Panc1 (cell line): Measurements from ENCODE around the gene LDAF1. TPM values are rescaled to one million over a fixed set of nuclear protein-coding genes. Genes with fewer than 3 reads are reported as not detected.

Experiments used
- ATAC-seq: fragments of 200-7000 bp; cut with Tn5 transposase; 2 replicates; pipeline ENCODE4 v1.9.1; 2020; ENCODE audit warnings: mild to moderate bottlenecking, moderate library complexity
- BruUV-seq: library from RNA; stranded (reverse); fragments of 400-500 nt; replicated peaks from 2 replicates; lab custom pipeline; 2021; lab: Mats Ljungman, UMichigan
- CTCF ChIA-PET: fragments of 300-600 bp; sonication (Branson Sonifier 250); formaldehyde crosslinking; loops from one replicate; lab custom pipeline; 2022; ENCODE audit warnings: antibody characterized with exemption; lab: Charles Lee
- POLR2A ChIA-PET: fragments of 300-600 bp; sonication (Branson Sonifier 250); formaldehyde crosslinking; loops from one replicate; lab custom pipeline; 2022; ENCODE audit warnings: antibody characterized with exemption; lab: Charles Lee
- DNase-seq: peaks from one replicate; pipeline ENCODE4 v3.0.0-alpha.2; 2010; ENCODE audit warnings: low read depth, low spot score
- H3K27ac ChIP-seq: 2 replicates; pipeline ENCODE4 v1.5.1; 2011; ENCODE audit warnings: mild to moderate bottlenecking, low read length, inconsistent platforms
- H3K27me3 ChIP-seq: fragments of 200-500 bp; sonication (Bioruptor generic); 2 replicates; pipeline ENCODE4 v1.6.0; 2014; ENCODE audit warnings: low read length, inconsistent platforms; ENCODE audit not compliant: control insufficient read depth, insufficient read depth
- H3K36me3 ChIP-seq: fragments of 200-500 bp; sonication (Bioruptor generic); 2 replicates; pipeline ENCODE4 v1.5.1; 2014; ENCODE audit warnings: inconsistent platforms, mild to moderate bottlenecking, low read length, moderate library complexity; ENCODE audit not compliant: control insufficient read depth, insufficient read depth
- H3K4me1 ChIP-seq: 2 replicates; pipeline ENCODE4 v1.5.1; 2011; ENCODE audit warnings: inconsistent platforms, mild to moderate bottlenecking, low read length, moderate library complexity; ENCODE audit not compliant: control insufficient read depth, insufficient read depth
- H3K4me3 ChIP-seq, 2 experiments: 2 replicates each; pipeline ENCODE4 v1.5.1; 2011 to 2012; ENCODE audit warnings: low read depth in 2 of 2, low read length in 2 of 2, mild to moderate bottlenecking in 2 of 2, inconsistent platforms in 1 of 2, moderate library complexity in 1 of 2
- H3K9me3 ChIP-seq: fragments of 200-500 bp; sonication (Bioruptor generic); 2 replicates; pipeline ENCODE4 v1.5.1; 2014; ENCODE audit warnings: low read depth, mild to moderate bottlenecking, inconsistent platforms, low read length, moderate library complexity; ENCODE audit not compliant: control insufficient read depth, insufficient read depth
- POLR2AphosphoS5 ChIP-seq: IDR thresholded peaks from 2 replicates; pipeline ENCODE4 v1.6.1; 2012; ENCODE audit warnings: mild to moderate bottlenecking, low read depth, low read length, moderate library complexity
- REST ChIP-seq, 2 experiments: IDR thresholded peaks; 2 replicates each; pipeline ENCODE4 v1.6.1; 2011 to 2012; ENCODE audit warnings: low read depth in 2 of 2, control low read depth in 1 of 2, low read length in 1 of 2, mild to moderate bottlenecking in 1 of 2, moderate library complexity in 1 of 2; ENCODE audit not compliant: insufficient read depth in 1 of 2
- SIN3A ChIP-seq: IDR thresholded peaks from 2 replicates; pipeline ENCODE4 v1.6.1; 2012; ENCODE audit warnings: low read depth, mild to moderate bottlenecking, low read length, moderate library complexity, borderline replicate concordance; ENCODE audit not compliant: insufficient read depth
- TCF7L2 ChIP-seq: IDR thresholded peaks from 2 replicates; pipeline ENCODE4 v1.6.1; 2011; ENCODE audit warnings: mild to moderate bottlenecking, low read depth, low read length, inconsistent platforms
- in situ Hi-C: cut with HindIII; loops from 2 replicates; pipeline ENCODE4 v1.10.0; 2016; ENCODE audit warnings: low sequenced_read_pairs, low pct_unique_long_range_greater_than_20kb
- intact Hi-C: fragments of 100-400 bp; cut with micrococcal nuclease; formaldehyde crosslinking; loops from one replicate; pipeline ENCODE4 v1.10.0; 2022; ENCODE audit not compliant: unreplicated experiment
- total RNA-seq: library from RNA; stranded (reverse); gene quantifications from one replicate; pipeline ENCODE4 v1.2.1, GENCODE V29; 2021; ENCODE audit not compliant: unreplicated experiment
- TF ChIP-seq, protein P1 (sequence below): fragments of 450-650 bp; IDR thresholded peaks from 2 replicates; pipeline ENCODE4 v1.5.1; 2017; ENCODE audit warnings: mild to moderate bottlenecking

LDAF1 gene
- total RNA-seq, 1 experiment from 2014 or later = 15.2 TPM

GRCh38 chr16:21163576-21163975 lies 5.1 kb downstream of the LDAF1 start:
- H3K4me1 ChIP-seq = peaks cover 3% of the 10 kb centered on the region; the same call in 1 of the 2 replicates
- H3K36me3 ChIP-seq = no peaks in the 10 kb centered on the region; the same call in 1 of the 2 replicates

GRCh38 chr16:21164521-21165168 lies 6.2 kb downstream of the LDAF1 start:
- no peak for DNase-seq
- no TSS peak for BruUV-seq
- no peaks in the 10 kb centered on the region for H3K9me3 ChIP-seq
- intact Hi-C loops (no loop called here), in situ Hi-C loops (no loop called here)
- no peak overlapping the region for H3K4me3 ChIP-seq
- H3K27me3 ChIP-seq = no peaks in the 10 kb centered on the region
- CTCF ChIA-PET = no interaction called here
- ATAC-seq = no peak
- H3K36me3 ChIP-seq = no peaks in the 10 kb centered on the region; the same call in 1 of the 2 replicates
- no peak overlapping the region for H3K27ac ChIP-seq
- H3K4me1 ChIP-seq = no peaks in the 10 kb centered on the region
- POLR2A ChIA-PET = no interaction called here
- TF ChIP-seq REST (IDR thresholded peaks at IDR 0.05; ENCODE audit: insufficient read depth in 1 of 2, low read depth in 2 of 2, low read length in 1 of 2) (no peak), SIN3A (no peak), POLR2AphosphoS5 (no peak), TCF7L2 (no peak)
- TF ChIP-seq, protein P1, sequence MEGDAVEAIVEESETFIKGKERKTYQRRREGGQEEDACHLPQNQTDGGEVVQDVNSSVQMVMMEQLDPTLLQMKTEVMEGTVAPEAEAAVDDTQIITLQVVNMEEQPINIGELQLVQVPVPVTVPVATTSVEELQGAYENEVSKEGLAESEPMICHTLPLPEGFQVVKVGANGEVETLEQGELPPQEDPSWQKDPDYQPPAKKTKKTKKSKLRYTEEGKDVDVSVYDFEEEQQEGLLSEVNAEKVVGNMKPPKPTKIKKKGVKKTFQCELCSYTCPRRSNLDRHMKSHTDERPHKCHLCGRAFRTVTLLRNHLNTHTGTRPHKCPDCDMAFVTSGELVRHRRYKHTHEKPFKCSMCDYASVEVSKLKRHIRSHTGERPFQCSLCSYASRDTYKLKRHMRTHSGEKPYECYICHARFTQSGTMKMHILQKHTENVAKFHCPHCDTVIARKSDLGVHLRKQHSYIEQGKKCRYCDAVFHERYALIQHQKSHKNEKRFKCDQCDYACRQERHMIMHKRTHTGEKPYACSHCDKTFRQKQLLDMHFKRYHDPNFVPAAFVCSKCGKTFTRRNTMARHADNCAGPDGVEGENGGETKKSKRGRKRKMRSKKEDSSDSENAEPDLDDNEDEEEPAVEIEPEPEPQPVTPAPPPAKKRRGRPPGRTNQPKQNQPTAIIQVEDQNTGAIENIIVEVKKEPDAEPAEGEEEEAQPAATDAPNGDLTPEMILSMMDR = no peak

More at GRCh38 chr16:21163576-21163975, 5.1 kb downstream of the LDAF1 start:
- in situ Hi-C loops = no loop called here
- intact Hi-C loops = no loop called here
- Histone ChIP-seq H3K27ac (no peak overlapping the region), H3K9me3 (no peaks in the 10 kb centered on the region), H3K4me3 (no peak overlapping the region), H3K27me3 (no peaks in the 10 kb centered on the region)
- ATAC-seq (no peak), DNase-seq (no peak)
- ChIA-PET POLR2A (no interaction called here), CTCF (no interaction called here)
- TF ChIP-seq TCF7L2 (no peak), POLR2AphosphoS5 (no peak), SIN3A (no peak), REST (IDR thresholded peaks at IDR 0.05; ENCODE audit: insufficient read depth in 1 of 2, low read depth in 2 of 2, low read length in 1 of 2) (no peak)
- TF ChIP-seq, protein P1 = no peak
- BruUV-seq = no TSS peak
